ENCODE data around the gene FBXO42. TPM values are rescaled to one million over a fixed set of nuclear protein-coding genes. Genes with fewer than 3 reads are reported as not detected.

The FBXO42 gene
- total and polyA plus RNA-seq, 8 donors = 4.3 to 35.4 (median 13.9) TPM

- no peaks in the 10 kb centered on the region for H3K27me3 ChIP-seq
- no peak overlapping the region for H3K27ac ChIP-seq
- no peak for TF ChIP-seq POLR2AphosphoS5 (IDR thresholded peaks at IDR 0.05)
- no peak for TF ChIP-seq EP300 (IDR thresholded peaks at IDR 0.05)
- DNase-seq = no peak
- 81 to 88% (median 84%) methylated on average over 16 to 17 of the region's 17 CpGs for WGBS, 5 donors
- intact Hi-C loops (cut with DNase I; ENCODE audit: low total_unique reads) = loop anchor here (5.0 kb wide), 1 partner anchor 160 kb away; no protein-coding TSS in a partner anchor
- H3K4me3 ChIP-seq = no peak overlapping the region
- no peaks in the 10 kb centered on the region for H3K9me3 ChIP-seq
- peaks cover 5 to 14% (median 9%) of the 10 kb centered on the region in 4 donors for H3K36me3 ChIP-seq
- peaks cover 13 to 39% (median 22%) of the 10 kb centered on the region in 4 donors for H3K4me1 ChIP-seq
These were observed 109.6 kb downstream of the FBXO42 start for GRCh38 chr1:16242556-16243214.

GRCh38 chr1:16241221-16241708 lies 111.0 kb downstream of the FBXO42 start:
- intact Hi-C loops (cut with DNase I; ENCODE audit: low total_unique reads) = loop anchor here (5.0 kb wide), 1 partner anchor 159 kb away; no protein-coding TSS in a partner anchor
- WGBS, 5 donors = 65 to 80% (median 72%) methylated on average over 10 of the region's 10 CpGs
- Histone ChIP-seq H3K27me3 (no peaks in the 10 kb centered on the region), H3K4me1 (peaks cover 17 to 35% (median 25%) of the 10 kb centered on the region in 4 donors), H3K27ac (no peak overlapping the region), H3K9me3 (no peaks in the 10 kb centered on the region), H3K4me3 (no peak overlapping the region), H3K36me3 (peaks cover 0 to 9% (median 1%) of the 10 kb centered on the region in 4 donors)
- no peak for DNase-seq
- TF ChIP-seq POLR2A (IDR thresholded peaks at IDR 0.05) (no peak), EP300 (IDR thresholded peaks at IDR 0.05) (no peak), CTCF (IDR thresholded peaks at IDR 0.05) (no peak), POLR2AphosphoS5 (IDR thresholded peaks at IDR 0.05) (no peak)

- intact Hi-C loops (cut with DNase I; ENCODE audit: low total_unique reads) = loop anchor here (5.0 kb wide), 1 partner anchor 158 kb away; no protein-coding TSS in a partner anchor
These were observed 112.2 kb downstream of the FBXO42 start for GRCh38 chr1:16239972-16240491.

GRCh38 chr1:16237343-16237830 lies 114.9 kb downstream of the FBXO42 start:
- Histone ChIP-seq H3K9me3 (no peaks in the 10 kb centered on the region), H3K27ac (peak overlapping the region; percentile 86 to 94 (median 93)), H3K4me3 (peak overlapping the region; percentile 56 to 66 (median 60)), H3K27me3 (no peaks in the 10 kb centered on the region), H3K36me3 (peaks cover 0 to 13% (median 3%) of the 10 kb centered on the region in 4 donors), H3K4me1 (peaks cover 17 to 27% (median 24%) of the 10 kb centered on the region in 4 donors)
- DNase-seq = peak in 1 of 2 donors; percentile 43
- intact Hi-C loops (cut with DNase I; ENCODE audit: low total_unique reads) = no loop called here
- TF ChIP-seq POLR2A (IDR thresholded peaks at IDR 0.05) (peak in 1 of 4 donors; percentile 6), EP300 (IDR thresholded peaks at IDR 0.05) (no peak)
- 13 to 19% (median 18%) methylated on average over 6 of the region's 6 CpGs for WGBS, 5 donors

More at GRCh38 chr1:16239972-16240491, 112.2 kb downstream of the FBXO42 start:
- H3K4me3 ChIP-seq = no peak overlapping the region
- DNase-seq = no peak
- TF ChIP-seq CTCF (IDR thresholded peaks at IDR 0.05) (no peak), POLR2AphosphoS5 (IDR thresholded peaks at IDR 0.05) (no peak), EP300 (IDR thresholded peaks at IDR 0.05) (no peak), POLR2A (IDR thresholded peaks at IDR 0.05) (no peak)
- peaks cover 22 to 44% (median 32%) of the 10 kb centered on the region in 4 donors for H3K4me1 ChIP-seq
- no peak overlapping the region for H3K27ac ChIP-seq
- 82 to 97% (median 90%) methylated on average over 2 of the region's 2 CpGs for WGBS, 5 donors
- H3K9me3 ChIP-seq = no peaks in the 10 kb centered on the region
- no peaks in the 10 kb centered on the region for H3K36me3 ChIP-seq
- H3K27me3 ChIP-seq = no peaks in the 10 kb centered on the region

All from stomach (tissue), 9 donors.